ENCODE data around the gene CNPY2.
"Not testable (repeated sequence)": the region's sequence is repeated elsewhere in the genome, so short reads cannot be mapped to it uniquely, and the experiment has no call there.

CNPY2 gene

DNA sequence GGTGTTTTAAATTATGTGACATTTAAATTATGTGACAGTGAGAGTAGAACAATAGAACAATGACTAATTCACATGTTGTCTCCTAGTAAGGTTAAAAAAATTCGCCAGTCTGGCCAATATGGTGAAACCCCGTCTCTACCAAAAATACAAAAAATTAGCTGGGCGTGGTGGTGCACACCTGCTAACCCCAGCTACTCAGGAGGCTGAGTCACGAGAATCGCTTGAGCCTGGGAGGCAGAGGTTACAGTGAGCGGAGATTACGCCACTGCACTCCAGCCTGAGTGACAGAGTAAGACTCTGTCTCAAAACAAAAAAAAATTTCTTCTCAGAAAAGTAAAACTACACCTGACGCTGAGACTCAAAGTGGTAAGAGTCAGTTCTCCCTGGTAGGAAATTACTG, 18.4 kb downstream of the CNPY2 start:
- no peak for DNase-seq

DNA sequence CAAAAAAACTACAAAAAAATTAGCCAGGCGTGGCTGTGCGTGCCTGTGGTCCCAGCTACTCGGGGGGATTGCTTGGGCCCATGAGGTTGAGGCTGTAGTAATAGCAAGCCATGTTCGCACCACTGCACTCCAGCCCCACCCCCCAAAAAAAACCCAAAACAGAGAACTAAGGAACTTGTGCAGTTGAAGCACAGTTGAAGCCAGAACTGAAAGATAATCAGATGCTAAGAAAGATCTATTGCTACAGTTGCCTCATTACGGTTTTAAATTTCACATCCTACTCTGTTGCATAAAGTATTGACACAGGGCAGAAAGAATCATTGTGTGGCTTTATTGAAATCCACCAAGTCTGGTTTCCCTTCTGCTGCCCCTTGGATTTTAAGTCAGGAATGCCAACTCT, 19.5 kb downstream of the CNPY2 start:
- DNase-seq, result no peak

GRCh38 chr12:56293795-56294194, 22.0 kb downstream of the CNPY2 start:
- no peak for DNase-seq

- DNase-seq, result no peak
Observed at GRCh38 chr12:56288705-56289387, 26.9 kb downstream of the CNPY2 start.

DNA sequence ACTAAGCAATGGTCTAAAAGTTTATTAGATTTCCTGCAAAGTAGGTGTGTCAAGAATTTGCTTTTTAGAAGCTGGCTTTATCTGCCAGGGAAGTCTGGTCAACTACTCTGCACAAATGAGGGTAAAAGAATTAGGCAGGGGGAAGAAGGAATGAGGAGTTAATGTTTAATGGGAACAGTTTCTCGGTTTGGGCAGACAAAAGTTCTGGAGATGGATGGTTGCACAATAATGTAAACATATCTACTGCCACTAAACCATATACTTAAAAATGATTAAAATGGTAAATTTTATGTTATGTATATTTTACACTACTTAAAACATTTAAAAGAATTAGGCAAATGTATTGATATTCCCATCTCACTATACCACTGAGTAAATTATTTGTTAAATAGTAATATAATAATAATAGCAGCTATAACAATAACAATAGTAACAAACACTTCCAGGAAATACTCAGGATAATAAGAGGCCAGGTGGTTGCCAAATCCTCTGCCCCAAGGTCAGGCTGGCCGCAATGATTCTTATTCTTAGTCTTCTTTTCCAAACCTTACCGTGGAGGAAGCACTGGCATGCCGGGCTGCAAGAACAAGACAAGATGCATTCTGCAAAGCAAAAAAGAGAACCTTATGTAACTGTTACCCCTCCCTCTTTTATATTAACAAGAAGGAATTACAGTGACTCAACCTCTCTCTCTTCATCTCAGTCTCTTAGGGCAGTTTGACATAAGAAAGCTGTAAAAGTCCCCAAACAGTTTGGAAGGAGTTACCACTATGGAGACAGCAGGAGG, 29.6 kb downstream of the CNPY2 start:
- DNase-seq, result no peak

GRCh38 chr12:56284263-56284662, 31.5 kb downstream of the CNPY2 start:
- not testable (repeated sequence) for DNase-seq

GRCh38 chr12:56282579-56282978, 33.2 kb downstream of the CNPY2 start:
- DNase-seq, result no peak

GRCh38 chr12:56282030-56282429, 33.8 kb downstream of the CNPY2 start:
- no peak for DNase-seq

GRCh38 chr12:56280849-56281248, 34.9 kb downstream of the CNPY2 start:
- DNase-seq, result no peak

- no peak for DNase-seq
Observed at GRCh38 chr12:56278905-56279304, 36.9 kb downstream of the CNPY2 start.

DNA sequence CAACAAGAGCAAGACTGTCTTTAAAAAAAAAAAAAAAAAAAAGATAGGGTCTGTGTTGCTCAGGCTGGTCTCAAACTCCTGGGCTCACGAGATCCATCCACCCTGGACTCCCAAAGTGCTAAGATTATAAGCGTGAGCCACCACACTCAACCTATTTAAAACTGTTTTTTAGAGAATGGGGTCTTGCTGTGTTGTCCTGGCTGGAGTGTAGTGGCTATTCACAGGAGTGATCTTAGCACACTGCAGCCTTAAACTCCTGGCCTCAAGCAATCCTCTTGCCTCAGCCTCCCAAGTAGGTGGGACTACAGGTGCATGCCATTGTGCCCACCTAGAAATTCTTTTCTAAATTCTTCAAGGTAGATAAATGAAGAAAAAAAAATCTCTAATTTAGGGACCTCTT, 41.5 kb downstream of the CNPY2 start:
- DNase-seq, result no peak

GRCh38 chr12:56272468-56272867, 43.3 kb downstream of the CNPY2 start:
- DNase-seq, result not testable (repeated sequence)

GRCh38 chr12:56271031-56271430, 44.8 kb downstream of the CNPY2 start:
- no peak for DNase-seq

DNA sequence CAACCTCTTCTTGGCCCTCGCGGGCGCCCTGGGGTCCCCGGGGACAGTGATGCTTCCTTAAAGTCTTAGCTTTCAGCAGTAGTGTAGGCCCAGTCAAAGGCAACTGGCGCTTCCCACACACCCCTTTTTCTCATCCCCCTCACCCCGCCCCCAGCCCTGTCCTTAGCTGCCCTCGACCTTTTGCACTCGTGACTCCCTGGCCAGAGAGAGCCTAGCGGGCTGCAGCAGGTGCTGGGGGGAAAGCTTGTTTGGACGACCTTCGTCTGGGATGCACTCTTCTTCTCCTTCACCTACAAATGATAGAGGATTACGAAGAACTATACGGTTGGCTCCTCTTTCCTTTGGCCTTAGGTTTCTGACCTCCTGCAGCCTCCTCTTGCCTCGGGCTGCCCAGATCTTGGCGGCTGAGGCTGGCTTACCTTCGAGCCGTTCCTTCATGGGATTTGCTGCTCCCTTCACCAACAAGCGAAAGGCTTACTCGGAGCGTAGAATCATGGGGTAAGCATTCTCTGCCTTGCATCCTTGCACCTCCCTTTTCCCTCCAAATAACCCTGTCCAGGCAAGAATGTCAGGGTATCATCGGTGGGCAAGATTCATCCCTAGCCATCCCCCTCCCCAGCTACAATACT, 48.2 kb downstream of the CNPY2 start:
- DNase-seq, result no peak

DNA sequence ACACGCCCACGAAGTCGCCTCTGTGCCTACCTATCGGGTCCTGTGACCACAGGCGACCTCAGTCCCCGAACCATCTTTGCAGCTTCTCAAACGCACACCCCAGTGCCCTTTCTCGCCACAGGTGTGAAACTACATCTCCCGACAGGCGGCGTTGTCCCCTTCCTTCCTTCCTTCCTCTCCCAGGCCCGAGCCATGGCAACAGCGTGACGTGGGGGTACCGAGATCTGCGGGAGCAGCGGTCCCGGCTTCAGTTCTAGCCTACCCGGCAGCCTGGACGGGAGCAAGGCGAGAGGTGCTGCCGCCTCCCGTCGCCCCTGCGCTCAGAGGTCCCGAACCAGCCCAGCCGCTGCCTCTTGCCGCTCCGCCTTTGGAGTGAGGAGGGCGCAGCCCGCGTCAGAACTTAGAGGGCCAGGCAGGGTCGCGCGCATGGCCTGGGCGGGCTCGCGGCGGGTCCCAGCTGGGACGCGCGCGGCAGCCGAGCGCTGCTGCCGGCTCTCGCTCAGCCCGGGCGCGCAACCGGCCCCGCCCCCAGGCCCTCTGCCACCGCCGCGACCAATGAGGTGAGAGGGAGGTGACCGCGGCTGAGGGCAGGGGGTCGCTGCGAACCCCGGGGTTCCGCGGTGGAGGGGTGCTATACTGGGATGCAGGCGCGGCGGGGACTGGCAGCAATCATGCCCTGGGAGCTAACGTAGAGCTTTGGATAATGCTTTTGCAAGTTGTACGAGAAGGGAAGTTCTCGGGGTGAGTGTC, 48.9 kb downstream of the CNPY2 start, which contains the start of gene COQ10A:
Gene COQ10A, plus strand, starts transcription at position 250 of the 750 bp plus-strand sequence. Its CDS starts 177 bp downstream, at position 427.
- DNase-seq, result no peak

- not testable (repeated sequence) for DNase-seq
Observed at GRCh38 chr12:56266068-56266692, 49.6 kb downstream of the CNPY2 start.

DNA sequence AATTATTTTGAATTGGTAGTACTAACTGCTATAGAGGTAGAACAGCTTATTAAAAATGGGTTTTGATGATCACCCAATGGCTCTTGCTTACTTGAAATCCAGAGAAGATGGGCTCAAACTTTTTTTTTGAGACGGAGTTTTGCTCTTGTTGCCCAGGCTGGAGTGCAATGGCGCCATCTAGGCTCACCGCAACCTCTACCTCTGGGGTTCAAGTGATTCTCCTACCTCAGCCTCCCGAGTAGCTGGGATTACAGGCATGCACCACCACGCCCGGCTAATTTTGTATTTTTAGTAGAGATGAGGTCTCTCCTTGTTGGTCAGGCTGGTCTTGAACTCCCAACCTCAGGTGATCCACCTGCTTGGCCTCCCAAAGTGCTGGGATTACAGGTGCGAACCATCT, 52.8 kb downstream of the CNPY2 start:
- DNase-seq, result not testable (repeated sequence)

GRCh38 chr12:56261503-56262232, 54.1 kb downstream of the CNPY2 start:
- DNase-seq, result no peak

GRCh38 chr12:56260921-56261320, 54.9 kb downstream of the CNPY2 start:
- no peak for DNase-seq

DNA sequence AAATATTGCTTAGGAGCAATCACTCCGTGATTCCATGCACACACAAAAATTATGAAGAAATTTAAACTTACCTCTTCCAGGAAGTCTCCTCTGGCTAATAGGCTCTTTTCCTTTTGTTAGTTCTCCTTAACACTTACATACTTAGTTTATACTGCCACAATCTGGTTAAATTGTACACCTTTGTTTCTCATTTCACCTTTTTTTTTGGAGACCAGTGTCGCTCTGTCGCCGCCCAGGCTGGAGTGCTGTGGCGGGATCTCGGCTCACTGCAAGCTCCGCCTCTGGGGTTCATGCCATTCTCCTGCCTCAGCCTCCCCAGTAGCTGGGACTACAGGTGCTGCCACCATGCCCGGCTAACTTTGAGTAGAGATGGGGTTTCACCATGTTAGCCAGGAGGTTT, 55.4 kb downstream of the CNPY2 start:
- DNase-seq, result no peak

All from NCI-H2081 treated with DMSO at 0.1 percent for 48 hours (cell line).